ENCODE data around the gene OLFML2A. TPM values are rescaled to one million over a fixed set of nuclear protein-coding genes. Genes with fewer than 3 reads are reported as not detected.

Gene OLFML2A
- total and polyA plus RNA-seq, 2 of the 4 experiments (the other 2 are of a cell fraction) = 2.0 to 5.9 TPM

GRCh38 chr9:124778575-124779367 lies 1.8 kb downstream of the OLFML2A start:
- dilution Hi-C loops (cut with HindIII; ENCODE audit: low sequenced_read_pairs, unreplicated experiment) = no loop called here
- Histone ChIP-seq H4K20me1 (ENCODE audit: insufficient read depth, low read length) (no peaks in the 10 kb centered on the region), H4K91ac (ENCODE audit: insufficient read depth, low read depth, low read length) (peak overlapping the region; percentile 65), H3K36me3 (ENCODE audit: control insufficient read depth, insufficient read depth, low read length) (no peaks in the 10 kb centered on the region), H3K27me3 (ENCODE audit: control insufficient read depth, insufficient read depth, low read length) (peaks cover 3% of the 10 kb centered on the region; the same call in 1 of the 2 replicates), H3K4me2 (ENCODE audit: low read depth, low read length) (peak overlapping the region; percentile 50), H3K23ac (ENCODE audit: low read depth, low read length) (peak overlapping the region; percentile 7; the same call in 1 of the 2 replicates), H2AK9ac (replicated peaks; ENCODE audit: low read depth, low read length, poor library complexity) (peak overlapping the region; percentile 50), H3K56ac (ENCODE audit: extremely low read depth, insufficient read depth, low read length) (0 out of 2 replicates have a peak overlapping the region, but pooled peaks have one; percentile 27), H3K18ac (ENCODE audit: low read depth, low read length) (peak overlapping the region; percentile 38), H3K27ac (ENCODE audit: insufficient read depth, low read length) (peak overlapping the region; percentile 53; the same call in 1 of the 2 replicates), H3K4me3 (ENCODE audit: insufficient read depth, low read depth, low read length) (no peak overlapping the region), H2AFZ (replicated peaks; ENCODE audit: low read length, poor library complexity) (peak overlapping the region; percentile 5), H2AK5ac (ENCODE audit: low read depth, low read length) (peak overlapping the region; percentile 67), H3K9me1 (ENCODE audit: insufficient read depth, low read length) (0 out of 2 replicates have a peak, but pooled peaks cover 4% of the 10 kb centered on the region), H4K5ac (ENCODE audit: low read depth, low read length) (peak overlapping the region; percentile 19; the same call in 1 of the 2 replicates), H2BK120ac (ENCODE audit: low read depth, low read length) (peak overlapping the region; percentile 89), H3K14ac (replicated peaks; ENCODE audit: low read depth, low read length) (0 out of 2 replicates have a peak overlapping the region, but pooled peaks have one; percentile 54), H2BK15ac (ENCODE audit: low read depth, low read length) (peak overlapping the region; percentile 61; the same call in 2 of the 3 replicates), H3K4ac (ENCODE audit: low read depth, low read length) (peak overlapping the region; percentile 60), H4K8ac (ENCODE audit: low read depth in 2 of 2, low read length in 2 of 2) (peak overlapping the region in 1 of 2 experiments; percentile 53; a peak in 2 of 4 replicates), H2BK5ac (ENCODE audit: low read depth, low read length, poor library complexity, severe bottlenecking) (peak overlapping the region; percentile 4), H3K4me1 (ENCODE audit: control insufficient read depth, insufficient read depth, low read length) (peaks cover 20% of the 10 kb centered on the region), H3K9me3 (ENCODE audit: control insufficient read depth, insufficient read depth, low read length) (no peaks in the 10 kb centered on the region), H3K9ac (ENCODE audit: low read depth, low read length) (no peak overlapping the region), H3K79me1 (ENCODE audit: low read depth in 1 of 2, low read length in 2 of 2) (no peaks in the 10 kb centered on the region), H2BK20ac (ENCODE audit: low read depth, low read length) (peak overlapping the region; percentile 83)
- intact Hi-C loops (cut with micrococcal nuclease) = loop anchor here (1.0 kb wide), 1 partner anchor 54 kb away; no protein-coding TSS in a partner anchor
- DNase-seq (no peak), ATAC-seq (ENCODE audit: low read depth) (no peak)
- TF ChIP-seq USF2 (IDR thresholded peaks at IDR 0.05; ENCODE audit: low read depth, low read length) (no peak), RCOR1 (IDR thresholded peaks at IDR 0.05; ENCODE audit: insufficient replicate concordance, low read length) (no peak), BHLHE40 (IDR thresholded peaks at IDR 0.05; ENCODE audit: low read depth, low read length) (no peak), MAZ (IDR thresholded peaks at IDR 0.05; ENCODE audit: borderline replicate concordance, low read depth, low read length) (no peak), FOS (IDR thresholded peaks at IDR 0.05; ENCODE audit: low read depth, low read length) (no peak), ELK1 (IDR thresholded peaks at IDR 0.05; ENCODE audit: borderline replicate concordance, low read depth, low read length) (no peak), MXI1 (IDR thresholded peaks at IDR 0.05; ENCODE audit: borderline replicate concordance, low read depth, low read length) (no peak), RFX5 (IDR thresholded peaks at IDR 0.05; ENCODE audit: low read depth, low read length) (no peak), CEBPB (IDR thresholded peaks at IDR 0.05; ENCODE audit: low read depth, low read length) (no peak), RAD21 (IDR thresholded peaks at IDR 0.05; ENCODE audit: low read length) (no peak)
- POLR2A ChIA-PET (ENCODE audit: unreplicated experiment) = interaction anchor here (0.6 kb wide), 1 partner anchor 71 kb away, joined by 20 read pairs; no protein-coding TSS in a partner anchor
- BruUV-seq (replicated peaks) = no TSS peak
- CTCF ChIA-PET = interaction anchor here (1.2 to 9.5 kb wide), 4 partner anchors 19 to 76 kb away, joined by 5 to 165 read pairs (median 11); partner anchors contain the start of gene WDR38
- WGBS, 2 experiments (ENCODE audit: extremely low coverage in 2 of 2, insufficient read length in 1 of 2) = 93% methylated on average over 3 of the region's 11 CpGs; no CpG with 5 or more reads in 1 of the 2 experiments
- in situ Hi-C loops (cut with MboI; ENCODE audit: low sequenced_read_pairs) = loop anchor here (10.0 kb wide), 1 partner anchor 366 kb away; the partner anchor contains the start of gene SCAI
